DND-41 (cell line): ENCODE measurements around the gene LTF.
A peak's percentile ranks its signal among the peaks of the same experiment; 100 is the strongest.

Experiments used
- ATAC-seq: fragments of 200-7000 bp; cut with Tn5 transposase; 3 replicates; pipeline ENCODE4 v1.9.1; 2021; ENCODE audit warnings: low read depth; ENCODE audit not compliant: insufficient read depth
- DNase-seq: peaks from one replicate; pipeline ENCODE4 v3.0.0-alpha.2; 2020
- H2AFZ ChIP-seq: 2 replicates; pipeline ENCODE4 v1.6.0; 2012; ENCODE audit warnings: low read depth, low read length
- H3K27ac ChIP-seq: 2 replicates; pipeline ENCODE4 v1.5.1; 2012; ENCODE audit warnings: low read length, inconsistent platforms
- H3K27me3 ChIP-seq: fragments of 200-600 bp; sonication (generic); 2 replicates; pipeline ENCODE4 v1.6.0; 2012; ENCODE audit warnings: low read length, mild to moderate bottlenecking, inconsistent platforms; ENCODE audit not compliant: insufficient read depth, poor library complexity
- H3K36me3 ChIP-seq: 2 replicates; pipeline ENCODE4 v1.5.1; 2012; ENCODE audit warnings: low read length, inconsistent platforms; ENCODE audit not compliant: insufficient read depth
- H3K4me1 ChIP-seq: 2 replicates; pipeline ENCODE4 v1.5.1; 2012; ENCODE audit warnings: mild to moderate bottlenecking, low read length; ENCODE audit not compliant: insufficient read depth
- H3K4me2 ChIP-seq: 2 replicates; pipeline ENCODE4 v1.6.0; 2012; ENCODE audit warnings: mild to moderate bottlenecking, moderate library complexity, low read length, inconsistent platforms; ENCODE audit not compliant: insufficient read depth
- H3K4me3 ChIP-seq, 2 experiments: fragments of 200-600 bp in 1 of 2; shearing (Covaris generic) in 1 of 2; 2 replicates each; pipeline ENCODE4 v1.5.1; 2012 to 2016; ENCODE audit warnings: inconsistent platforms in 2 of 2, low read length in 2 of 2, mild to moderate bottlenecking in 2 of 2, low read depth in 1 of 2, moderate library complexity in 1 of 2
- H3K79me2 ChIP-seq: 2 replicates; pipeline ENCODE4 v1.6.0; 2012; ENCODE audit warnings: low read length, inconsistent platforms; ENCODE audit not compliant: insufficient read depth
- H3K9ac ChIP-seq: 2 replicates; pipeline ENCODE4 v1.6.0; 2012; ENCODE audit warnings: low read depth, mild to moderate bottlenecking, inconsistent platforms, low read length, moderate library complexity
- H3K9me3 ChIP-seq: 2 replicates; pipeline ENCODE4 v1.5.1; 2012; ENCODE audit warnings: low read length, moderate library complexity, mild to moderate bottlenecking, inconsistent platforms; ENCODE audit not compliant: insufficient read depth, severe bottlenecking
- H4K20me1 ChIP-seq: 2 replicates; pipeline ENCODE4 v1.6.0; 2012; ENCODE audit warnings: low read length; ENCODE audit not compliant: insufficient read depth
- EZH2 ChIP-seq: IDR thresholded peaks from 3 replicates; pipeline ENCODE4 v1.6.1; 2012; ENCODE audit warnings: borderline replicate concordance, low read depth, mild to moderate bottlenecking, moderate library complexity, low read length, inconsistent platforms; ENCODE audit not compliant: severe bottlenecking
- TF ChIP-seq, protein P1 (sequence below): IDR thresholded peaks from 2 replicates; pipeline ENCODE4 v1.5.1; 2012; ENCODE audit warnings: borderline replicate concordance, low read length, moderate library complexity, mild to moderate bottlenecking; ENCODE audit not compliant: poor library complexity, severe bottlenecking; ENCODE audit errors: extremely low read depth

Gene LTF

DNA sequence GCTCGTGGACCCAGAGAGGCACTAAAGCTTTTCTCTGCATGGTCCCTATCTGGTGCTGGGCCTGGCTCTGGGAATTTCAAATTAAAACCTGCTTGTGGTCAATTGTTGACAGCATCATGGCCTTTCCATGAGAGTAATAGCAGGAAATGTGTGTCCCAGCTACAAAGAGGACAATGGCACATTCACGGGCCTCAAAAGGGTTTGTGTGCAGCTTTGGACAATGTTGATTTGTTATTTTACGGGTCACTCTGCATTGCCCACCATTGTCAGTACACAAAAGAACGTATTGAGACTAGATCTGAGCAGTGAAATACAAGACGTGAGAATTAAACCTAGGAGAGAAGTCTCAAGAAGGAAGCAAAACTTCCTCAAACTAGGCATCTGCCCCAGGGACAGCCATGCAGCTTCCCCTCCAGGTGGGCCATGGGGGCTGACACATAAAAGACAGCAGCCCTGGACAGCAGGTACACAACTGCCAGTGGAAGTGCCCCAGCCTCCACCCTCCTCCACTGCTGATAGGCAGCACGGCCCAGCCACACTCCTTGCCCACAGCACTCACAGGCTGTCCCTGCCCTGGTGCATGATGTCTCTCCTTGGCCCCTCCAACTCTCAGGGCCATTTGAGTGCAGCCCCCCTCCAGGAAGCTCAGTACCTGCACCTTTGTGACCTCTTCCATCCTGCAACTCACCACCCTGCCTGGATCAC, 15.9 kb upstream of the LTF start:
- Histone ChIP-seq H3K27ac (0 out of 2 replicates have a peak overlapping the region, but pooled peaks have one; percentile 7), H3K4me1 (no peaks in the 10 kb centered on the region), H2AFZ (no peak overlapping the region), H3K4me3 (no peak overlapping the region), H3K9ac (no peak overlapping the region), H3K4me2 (no peak overlapping the region), H4K20me1 (no peaks in the 10 kb centered on the region), H3K27me3 (no peaks in the 10 kb centered on the region), H3K9me3 (no peaks in the 10 kb centered on the region), H3K79me2 (no peaks in the 10 kb centered on the region), H3K36me3 (no peaks in the 10 kb centered on the region)
- TF ChIP-seq, protein P1, sequence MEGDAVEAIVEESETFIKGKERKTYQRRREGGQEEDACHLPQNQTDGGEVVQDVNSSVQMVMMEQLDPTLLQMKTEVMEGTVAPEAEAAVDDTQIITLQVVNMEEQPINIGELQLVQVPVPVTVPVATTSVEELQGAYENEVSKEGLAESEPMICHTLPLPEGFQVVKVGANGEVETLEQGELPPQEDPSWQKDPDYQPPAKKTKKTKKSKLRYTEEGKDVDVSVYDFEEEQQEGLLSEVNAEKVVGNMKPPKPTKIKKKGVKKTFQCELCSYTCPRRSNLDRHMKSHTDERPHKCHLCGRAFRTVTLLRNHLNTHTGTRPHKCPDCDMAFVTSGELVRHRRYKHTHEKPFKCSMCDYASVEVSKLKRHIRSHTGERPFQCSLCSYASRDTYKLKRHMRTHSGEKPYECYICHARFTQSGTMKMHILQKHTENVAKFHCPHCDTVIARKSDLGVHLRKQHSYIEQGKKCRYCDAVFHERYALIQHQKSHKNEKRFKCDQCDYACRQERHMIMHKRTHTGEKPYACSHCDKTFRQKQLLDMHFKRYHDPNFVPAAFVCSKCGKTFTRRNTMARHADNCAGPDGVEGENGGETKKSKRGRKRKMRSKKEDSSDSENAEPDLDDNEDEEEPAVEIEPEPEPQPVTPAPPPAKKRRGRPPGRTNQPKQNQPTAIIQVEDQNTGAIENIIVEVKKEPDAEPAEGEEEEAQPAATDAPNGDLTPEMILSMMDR, result no peak
- no peak for TF ChIP-seq EZH2
- ATAC-seq (no peak), DNase-seq (no peak)

DNA sequence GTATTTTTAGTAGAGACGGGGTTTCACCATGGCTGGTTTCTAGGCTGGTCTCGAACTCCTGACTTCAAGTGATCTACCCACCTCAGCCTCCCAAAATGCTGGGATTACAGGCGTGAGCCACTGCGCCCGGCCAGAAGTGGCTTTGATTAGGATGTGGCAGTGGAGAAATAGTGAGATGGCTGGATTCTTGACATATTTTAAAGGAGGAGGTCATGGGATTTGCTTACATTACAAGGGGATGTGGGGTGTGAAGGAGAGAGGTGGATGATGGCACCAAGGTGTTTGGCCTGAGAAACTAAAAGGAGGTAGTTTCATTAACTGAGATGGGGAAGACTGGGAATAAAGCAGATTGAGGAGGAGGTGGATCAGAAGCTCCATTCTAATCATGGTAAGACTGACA, 15.0 kb upstream of the LTF start:
- Histone ChIP-seq H3K79me2 (no peaks in the 10 kb centered on the region), H3K9ac (no peak overlapping the region), H3K4me2 (no peak overlapping the region), H2AFZ (no peak overlapping the region), H3K4me1 (no peaks in the 10 kb centered on the region), H3K27ac (no peak overlapping the region), H3K4me3 (no peak overlapping the region), H3K36me3 (no peaks in the 10 kb centered on the region), H3K9me3 (no peaks in the 10 kb centered on the region), H3K27me3 (no peaks in the 10 kb centered on the region), H4K20me1 (no peaks in the 10 kb centered on the region)
- TF ChIP-seq, protein P1, result no peak
- no peak for TF ChIP-seq EZH2
- ATAC-seq (no peak), DNase-seq (no peak)

DNA sequence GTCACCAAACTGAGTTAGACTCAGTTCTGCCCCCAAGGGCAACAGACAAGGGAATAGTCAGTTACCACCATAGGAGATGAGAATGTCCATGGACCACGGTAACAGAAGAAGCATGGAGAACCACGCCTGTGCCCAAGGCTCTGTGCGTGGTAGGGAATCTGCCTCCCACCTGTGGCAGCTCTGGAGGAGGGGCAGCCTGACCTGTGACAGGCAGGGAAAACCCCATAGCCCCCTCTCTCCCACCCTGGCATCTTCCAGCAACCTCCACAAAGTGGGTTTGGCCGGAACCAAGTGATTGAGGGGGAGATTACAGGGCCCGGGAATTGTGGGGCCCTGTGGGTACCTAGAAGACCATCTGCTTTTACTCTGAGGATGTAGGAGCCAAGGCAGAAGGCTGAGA, 14.3 kb upstream of the LTF start:
- ATAC-seq (no peak), DNase-seq (no peak)
- no peaks in the 10 kb centered on the region for H3K9me3 ChIP-seq
- no peak overlapping the region for H3K9ac ChIP-seq
- no peak overlapping the region for H3K4me3 ChIP-seq
- H3K36me3 ChIP-seq, result no peaks in the 10 kb centered on the region
- TF ChIP-seq, protein P1, result no peak
- no peak for TF ChIP-seq EZH2
- H3K4me1 ChIP-seq, result no peaks in the 10 kb centered on the region
- no peak overlapping the region for H2AFZ ChIP-seq
- no peaks in the 10 kb centered on the region for H3K79me2 ChIP-seq
- H3K27me3 ChIP-seq, result no peaks in the 10 kb centered on the region
- H4K20me1 ChIP-seq, result no peaks in the 10 kb centered on the region
- no peak overlapping the region for H3K4me2 ChIP-seq
- no peak overlapping the region for H3K27ac ChIP-seq

DNA sequence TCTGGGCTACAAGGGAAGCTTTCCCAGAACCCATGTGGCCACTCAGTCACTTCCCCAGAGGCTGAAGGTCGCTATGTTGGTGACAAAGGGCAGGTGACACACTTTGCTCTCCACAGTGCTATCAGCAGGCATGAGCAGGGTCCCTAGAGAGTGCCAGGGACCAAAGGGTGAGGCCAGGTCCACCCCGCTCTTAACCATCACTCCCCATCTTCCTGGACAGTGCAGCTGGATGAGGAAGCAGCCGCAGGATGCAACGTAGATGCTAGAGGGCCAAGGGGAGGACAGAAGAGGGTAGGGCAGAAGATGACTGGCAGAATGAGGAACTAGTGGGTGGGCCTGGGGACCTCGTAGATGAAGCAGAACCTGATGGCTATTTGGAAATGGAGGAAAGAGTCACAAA, 13.6 kb upstream of the LTF start:
- TF ChIP-seq, protein P1, result no peak
- TF ChIP-seq EZH2, result no peak
- H3K9ac ChIP-seq, result no peak overlapping the region

More for the DNA sequence above, 13.6 kb upstream of the LTF start:
- Histone ChIP-seq H3K4me1 (no peaks in the 10 kb centered on the region), H3K4me3 (no peak overlapping the region), H3K36me3 (no peaks in the 10 kb centered on the region), H4K20me1 (no peaks in the 10 kb centered on the region), H3K27ac (no peak overlapping the region), H3K79me2 (no peaks in the 10 kb centered on the region), H3K9me3 (no peaks in the 10 kb centered on the region), H3K27me3 (no peaks in the 10 kb centered on the region), H3K4me2 (no peak overlapping the region), H2AFZ (no peak overlapping the region)
- no peak for ATAC-seq
- no peak for DNase-seq
